Ovary (tissue), 9 donors: ENCODE measurements around the gene TMEM192. TPM values are rescaled to one million over a fixed set of nuclear protein-coding genes. Genes with fewer than 3 reads are reported as not detected.
"Not testable (repeated sequence)": the region's sequence is repeated elsewhere in the genome, so short reads cannot be mapped to it uniquely, and the experiment has no call there.

Source experiments
- DNase-seq, 5 donors: peaks; one replicate each; pipeline ENCODE4 v3.0.0-alpha.2; 2019 to 2020
- H3K27ac ChIP-seq, 2 donors: fragments of 200-600 bp; one replicate each; pipeline versions ENCODE4 v1.5.1 to v1.8.0; 2019 to 2022
- H3K27me3 ChIP-seq: fragments of 200-600 bp; one replicate; pipeline ENCODE4 v1.8.0; 2022
- H3K36me3 ChIP-seq: fragments of 200-600 bp; sonication (generic); one replicate; pipeline ENCODE4 v1.5.1; 2019
- H3K4me1 ChIP-seq: one replicate; pipeline ENCODE4 v1.8.1; 2013; ENCODE audit warnings: mild to moderate bottlenecking, moderate library complexity; ENCODE audit not compliant: insufficient read depth
- H3K4me3 ChIP-seq: fragments of 200-600 bp; sonication (generic); one replicate; pipeline ENCODE4 v1.5.1; 2017
- H3K9me3 ChIP-seq, 2 donors: fragments of 200-600 bp in 1 of 2; sonication (generic) in 1 of 2; one replicate each; pipeline versions ENCODE4 v1.5.1 to v1.8.1; 2013 to 2019; ENCODE audit warnings: mild to moderate bottlenecking in 1 of 2, moderate library complexity in 1 of 2
- EP300 ChIP-seq: sonication (generic); formaldehyde crosslinking; IDR thresholded peaks from one replicate; pipeline ENCODE4 v1.6.1; 2017; ENCODE audit warnings: antibody characterized with exemption
- POLR2A ChIP-seq: fragments of 450-650 bp; IDR thresholded peaks from one replicate; pipeline ENCODE4 v1.6.1; 2017; ENCODE audit warnings: antibody characterized with exemption, mild to moderate bottlenecking, moderate library complexity
- WGBS, 3 donors: extraction: QIAGEN DNeasy Blood & Tissue Kit in 1 of 3; methylation state at CpG; one replicate each; pipeline versions ENCODE4 v1.1.5 to v1.1.7; 2013 to 2017; 5-methylcytosine and 5-hydroxymethylcytosine counted together
- intact Hi-C, 4 donors: fragments of 100-400 bp; cut with DNase I; formaldehyde crosslinking; loops; one replicate each; pipeline versions ENCODE4 v1.11.0 to v1.15.1; 2022 to 2023
- polyA plus RNA-seq, 2 donors: library from polyadenylated mRNA; stranded (reverse); fragments of 200-250 nt in 1 of 2; fragments of 350-450 nt in 1 of 2; fragmentation: Illumina TruSeq in 1 of 2; extraction: RNeasy Lipid Tissue Mini Kit (QIAGEN cat#74804) in 1 of 2; gene quantifications; one replicate each; pipeline ENCODE4 v1.2.3, GENCODE V29; 2013 to 2014
- total RNA-seq, 7 donors: library from RNA; depleted of rRNA in 2 of 7; stranded (reverse); fragments of >200 nt in 2 of 7; fragmentation: NEBNext Ultra II Directional in 3 of 7; extraction: Animal tissue kit (Norgen Biotek cat#: 25700) in 3 of 7; gene quantifications; one replicate each; pipeline versions ENCODE4 v1.1.0 to v1.2.4, GENCODE V29; 2016 to 2023
- TF ChIP-seq, protein P1 (sequence below), 3 donors: fragments of 450-650 bp in 2 of 3; fragments of 200-600 bp in 1 of 3; IDR thresholded peaks; one replicate each; pipeline versions ENCODE4 v1.5.1 to v1.8.0; 2016 to 2022; ENCODE audit warnings: antibody characterized with exemption in 3 of 3, mild to moderate bottlenecking in 1 of 3
- donor health status: DM: no; HTN: no; CAD: no; lungs with moderate emphysema.
- donor health status: DM: no; HTN: no; CAD: no.
- donor health status: Bipolar disorder and iron deficiency.
- donor health status: DM: yes; HTN: yes; CAD: no.
- donor health status: DM: no; HTN: no; CAD: no.
- donor health status: DM: yes; HTN: yes; CAD: no.

TMEM192 gene
- total and polyA plus RNA-seq, 9 donors, result 16.7 to 40.8 (median 25.3) TPM

DNA sequence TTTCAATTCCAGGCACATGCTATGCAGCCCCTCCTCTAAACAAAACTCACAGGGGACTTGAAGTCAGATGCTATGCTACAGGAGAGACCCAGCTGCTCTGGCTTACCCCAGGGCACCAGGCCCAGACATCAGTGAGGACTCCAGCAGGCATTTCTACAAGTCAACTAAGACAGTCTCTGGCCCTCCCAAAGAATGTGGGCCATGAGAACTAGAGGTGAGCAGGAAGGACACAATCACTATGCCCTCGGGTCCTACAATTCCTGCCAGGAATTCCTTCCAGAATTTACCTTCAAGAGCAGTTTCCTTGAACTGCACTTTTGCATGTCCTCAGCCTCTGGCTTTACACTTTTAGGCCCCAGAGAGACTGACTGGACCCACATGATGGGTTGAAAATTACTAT, 17.4 kb downstream of the TMEM192 start:
- Histone ChIP-seq H3K9me3 (no peaks in the 10 kb centered on the region), H3K36me3 (no peaks in the 10 kb centered on the region), H3K27ac (no peak overlapping the region), H3K27me3 (no peaks in the 10 kb centered on the region), H3K4me3 (no peak overlapping the region), H3K4me1 (no peaks in the 10 kb centered on the region)
- no peak for DNase-seq
- WGBS, 3 donors, result 54 to 68% (median 59%) methylated on average over 1 of the region's 1 CpG
- intact Hi-C loops, result no loop called here
- TF ChIP-seq POLR2A (no peak), EP300 (no peak)
- TF ChIP-seq, protein P1, sequence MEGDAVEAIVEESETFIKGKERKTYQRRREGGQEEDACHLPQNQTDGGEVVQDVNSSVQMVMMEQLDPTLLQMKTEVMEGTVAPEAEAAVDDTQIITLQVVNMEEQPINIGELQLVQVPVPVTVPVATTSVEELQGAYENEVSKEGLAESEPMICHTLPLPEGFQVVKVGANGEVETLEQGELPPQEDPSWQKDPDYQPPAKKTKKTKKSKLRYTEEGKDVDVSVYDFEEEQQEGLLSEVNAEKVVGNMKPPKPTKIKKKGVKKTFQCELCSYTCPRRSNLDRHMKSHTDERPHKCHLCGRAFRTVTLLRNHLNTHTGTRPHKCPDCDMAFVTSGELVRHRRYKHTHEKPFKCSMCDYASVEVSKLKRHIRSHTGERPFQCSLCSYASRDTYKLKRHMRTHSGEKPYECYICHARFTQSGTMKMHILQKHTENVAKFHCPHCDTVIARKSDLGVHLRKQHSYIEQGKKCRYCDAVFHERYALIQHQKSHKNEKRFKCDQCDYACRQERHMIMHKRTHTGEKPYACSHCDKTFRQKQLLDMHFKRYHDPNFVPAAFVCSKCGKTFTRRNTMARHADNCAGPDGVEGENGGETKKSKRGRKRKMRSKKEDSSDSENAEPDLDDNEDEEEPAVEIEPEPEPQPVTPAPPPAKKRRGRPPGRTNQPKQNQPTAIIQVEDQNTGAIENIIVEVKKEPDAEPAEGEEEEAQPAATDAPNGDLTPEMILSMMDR (IDR thresholded peaks at IDR 0.05), result no peak

DNA sequence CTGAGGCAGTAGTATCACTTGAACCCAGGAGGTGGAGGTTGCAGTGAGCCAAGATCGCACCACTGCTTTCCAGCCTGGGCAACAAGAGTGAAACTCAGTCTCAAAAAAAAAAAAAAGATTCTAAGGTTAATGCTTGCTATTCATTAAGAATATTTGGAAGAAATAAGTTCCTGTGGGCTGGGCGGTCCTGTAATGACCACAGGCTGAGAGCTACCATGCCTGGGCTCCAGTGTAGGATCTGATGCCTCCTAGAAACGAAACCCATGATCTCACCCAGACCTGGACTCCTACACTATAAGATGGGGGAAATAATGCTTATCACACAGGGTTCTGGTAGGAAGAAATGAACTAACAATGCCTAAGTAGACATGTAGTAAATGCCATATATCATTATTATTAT, 17.8 kb downstream of the TMEM192 start:
- H3K27ac ChIP-seq, result no peak overlapping the region
- H3K4me1 ChIP-seq, result no peaks in the 10 kb centered on the region
- DNase-seq, result no peak
- WGBS, 3 donors, result 93 to 95% (median 95%) methylated on average over 3 of the region's 3 CpGs
- intact Hi-C loops, result no loop called here
- no peaks in the 10 kb centered on the region for H3K9me3 ChIP-seq
- no peak overlapping the region for H3K4me3 ChIP-seq
- no peaks in the 10 kb centered on the region for H3K27me3 ChIP-seq
- no peak for TF ChIP-seq EP300
- H3K36me3 ChIP-seq, result no peaks in the 10 kb centered on the region

DNA sequence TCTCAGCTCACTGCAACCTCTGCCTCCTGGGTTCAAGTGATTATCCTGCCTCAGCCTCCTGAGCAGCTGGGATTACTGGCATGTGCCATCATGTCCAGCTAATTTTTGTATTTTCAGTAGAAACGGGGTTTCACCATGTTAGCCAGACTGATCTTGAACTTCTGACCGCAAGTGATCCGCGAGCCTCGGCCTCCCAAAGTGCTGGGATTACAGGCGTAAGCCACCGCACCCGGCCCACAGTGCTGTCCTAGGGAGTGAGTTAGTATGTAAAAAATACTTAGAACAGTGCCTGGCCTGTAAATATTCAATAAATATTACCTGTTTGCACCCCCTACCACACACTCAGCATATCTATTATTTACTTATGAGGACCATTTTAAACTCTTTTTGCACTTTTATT, 20.5 kb downstream of the TMEM192 start:
- H3K27ac ChIP-seq, DNase-seq, H3K27me3 ChIP-seq, intact Hi-C loops, H3K4me1 ChIP-seq, H3K4me3 ChIP-seq, H3K9me3 ChIP-seq, H3K36me3 ChIP-seq: not testable (repeated sequence)
- WGBS, 3 donors, result 92 to 95% (median 94%) methylated on average over 8 of the region's 8 CpGs

DNA sequence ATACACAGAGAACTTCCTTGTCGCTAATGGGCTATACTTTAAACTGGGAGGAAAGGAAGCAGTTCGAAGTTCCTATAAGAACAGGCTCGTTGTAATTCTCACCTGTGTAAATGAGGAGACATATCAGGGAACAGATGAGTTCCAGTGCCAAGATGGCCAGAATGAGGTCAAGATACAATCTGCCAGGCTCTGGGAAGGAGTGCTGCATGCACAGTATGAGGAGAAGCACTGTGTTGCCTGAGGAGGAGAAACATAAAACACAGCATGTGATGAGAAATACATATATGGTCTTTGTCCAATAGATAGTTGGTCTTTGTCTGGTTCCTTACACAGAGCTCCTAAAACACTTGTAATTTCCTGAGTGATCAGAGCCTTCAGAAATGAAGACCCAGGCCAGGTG, 24.3 kb downstream of the TMEM192 start:
- WGBS, 3 donors, result 85 to 88% (median 86%) methylated on average over 3 of the region's 3 CpGs

DNA sequence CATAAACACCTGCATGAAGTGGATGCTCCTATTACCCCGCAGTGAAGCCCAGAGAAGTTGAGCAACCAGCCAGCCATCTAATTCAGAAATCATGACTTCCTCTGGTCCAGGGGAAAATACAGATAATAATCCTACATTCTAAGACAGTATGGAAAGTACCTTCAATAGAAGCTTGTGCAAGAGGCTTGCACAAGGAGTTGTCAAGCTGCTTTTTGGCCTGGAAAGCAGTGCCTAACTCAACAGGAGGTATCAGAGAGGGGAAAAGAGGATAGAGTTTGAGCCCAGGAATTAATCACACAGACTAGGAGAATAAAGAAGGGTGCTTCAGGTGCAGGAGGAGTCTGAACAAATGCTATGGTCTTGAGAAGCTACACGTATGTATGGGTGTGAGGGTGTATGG, 26.7 kb downstream of the TMEM192 start:
- DNase-seq, result no peak
- TF ChIP-seq POLR2A, result no peak
- no peak for TF ChIP-seq EP300
- TF ChIP-seq, protein P1 (IDR thresholded peaks at IDR 0.05), result no peak

More for the DNA sequence above, 24.3 kb downstream of the TMEM192 start:
- no peaks in the 10 kb centered on the region for H3K27me3 ChIP-seq
- no peak for DNase-seq
- no peaks in the 10 kb centered on the region for H3K36me3 ChIP-seq
- H3K4me3 ChIP-seq, result no peak overlapping the region
- H3K27ac ChIP-seq, result no peak overlapping the region
- no peaks in the 10 kb centered on the region for H3K4me1 ChIP-seq
- intact Hi-C loops, result no loop called here
- TF ChIP-seq, protein P1 (IDR thresholded peaks at IDR 0.05), result no peak
- TF ChIP-seq EP300, result no peak
- TF ChIP-seq POLR2A, result no peak
- no peaks in the 10 kb centered on the region for H3K9me3 ChIP-seq

DNA sequence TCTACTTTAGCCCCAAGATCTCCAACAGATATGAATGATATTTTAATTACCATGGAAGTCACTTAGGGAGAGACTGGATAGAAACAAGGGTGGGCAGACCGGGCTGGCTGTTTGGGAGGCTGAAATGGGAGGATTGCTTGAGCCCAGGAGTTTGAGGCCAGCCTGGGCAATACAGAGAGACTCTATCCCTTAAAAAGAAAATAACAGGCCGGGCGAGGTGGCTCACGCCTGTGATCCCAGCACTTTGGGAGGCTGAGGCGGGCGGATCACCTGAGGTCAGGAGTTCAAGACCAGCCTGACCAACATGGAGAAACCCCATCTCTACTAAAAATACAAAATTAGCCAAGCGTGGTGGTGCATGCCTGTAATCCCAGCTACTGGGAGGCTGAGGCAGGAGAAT, 27.9 kb downstream of the TMEM192 start:
- H3K36me3 ChIP-seq, intact Hi-C loops, DNase-seq, H3K9me3 ChIP-seq, H3K4me1 ChIP-seq, H3K27ac ChIP-seq, H3K27me3 ChIP-seq, H3K4me3 ChIP-seq: not testable (repeated sequence)
- WGBS, 3 donors, result 93 to 98% (median 98%) methylated on average over 7 of the region's 7 CpGs

More for the DNA sequence above, 26.7 kb downstream of the TMEM192 start:
- Histone ChIP-seq H3K36me3 (no peaks in the 10 kb centered on the region), H3K4me1 (no peaks in the 10 kb centered on the region), H3K27ac (no peak overlapping the region), H3K9me3 (no peaks in the 10 kb centered on the region), H3K4me3 (no peak overlapping the region), H3K27me3 (no peaks in the 10 kb centered on the region)
- WGBS, 3 donors, result 92 to 100% (median 99%) methylated on average over 2 of the region's 2 CpGs
- intact Hi-C loops, result no loop called here
